Psoas muscle (tissue), 8 donors: Measurements from ENCODE around the gene TBC1D14. TPM values are rescaled to one million over a fixed set of nuclear protein-coding genes. Genes with fewer than 3 reads are reported as not detected.

Experiments used
- ATAC-seq, 4 donors: fragments of 200-7000 bp; cut with Tn5 transposase; one replicate each; pipeline ENCODE4 v1.9.1; 2020; ENCODE audit warnings: moderate library complexity in 3 of 4, mild to moderate bottlenecking in 2 of 4
- DNase-seq, 2 donors: peaks; one replicate each; pipeline ENCODE4 v3.0.0-alpha.2; 2020
- H3K27ac ChIP-seq: fragments of 200-600 bp; one replicate; pipeline ENCODE4 v1.8.0; 2022
- H3K27me3 ChIP-seq, 3 donors: fragments of 200-600 bp in 1 of 3; one replicate each; pipeline versions ENCODE4 v1.6.1 to v1.8.0; 2013 to 2022; ENCODE audit warnings: low read length in 2 of 3, mild to moderate bottlenecking in 2 of 3, moderate library complexity in 1 of 3; ENCODE audit not compliant: insufficient read depth in 3 of 3
- H3K36me3 ChIP-seq, 2 donors: fragments of 200-600 bp in 1 of 2; one replicate each; pipeline versions ENCODE4 v1.6.1 to v1.8.0; 2013 to 2022; ENCODE audit warnings: low read depth in 1 of 2, mild to moderate bottlenecking in 1 of 2, moderate library complexity in 1 of 2; ENCODE audit not compliant: insufficient read depth in 1 of 2
- H3K4me1 ChIP-seq: fragments of 200-600 bp; one replicate; pipeline ENCODE4 v1.8.0; 2022
- H3K4me3 ChIP-seq: fragments of 200-600 bp; one replicate; pipeline ENCODE4 v1.8.0; 2022; ENCODE audit warnings: mild to moderate bottlenecking
- H3K9me3 ChIP-seq: fragments of 200-600 bp; one replicate; pipeline ENCODE4 v1.8.0; 2022
- CTCF ChIP-seq: fragments of 200-600 bp; IDR thresholded peaks from one replicate; pipeline ENCODE4 v1.8.0; 2022; ENCODE audit warnings: antibody characterized with exemption
- WGBS, 3 donors: extraction: QIAGEN DNeasy Blood & Tissue Kit; methylation state at CpG; one replicate each; pipeline versions ENCODE4 v1.1.6 to v1.1.7; 2013; 5-methylcytosine and 5-hydroxymethylcytosine counted together
- intact Hi-C, 2 donors: fragments of 100-400 bp; cut with DNase I; formaldehyde crosslinking; loops; one replicate each; pipeline versions ENCODE4 v1.11.0 to v1.14.2; 2022
- polyA plus RNA-seq, 3 donors: library from polyadenylated mRNA; stranded (reverse); fragments of 200-250 nt; gene quantifications; one replicate each; pipeline ENCODE4 v1.2.3, GENCODE V29; 2013
- total RNA-seq, 4 donors: library from RNA; stranded (reverse); fragmentation: NEBNext Ultra II Directional in 2 of 4; extraction: Animal tissue kit (Norgen Biotek cat#: 25700) in 2 of 4; gene quantifications; one replicate each; pipeline versions ENCODE4 v1.2.1 to v1.2.4, GENCODE V29; 2021 to 2023
- donor health status: healthy with polysubstance abuse.
- donor health status: DM: no; HTN: no; CAD: no; lungs with moderate emphysema.
- donor health status: Bipolar disorder and iron deficiency.
- donor health status: healthy.
- donor health status: DM: yes; HTN: yes; CAD: no.
- donor health status: DM: no; HTN: no; CAD: no.
- donor health status: DM: no; HTN: no; CAD: no.
- donor health status: DM: yes; HTN: yes; CAD: no.

The TBC1D14 gene
- total and polyA plus RNA-seq, 7 donors = 14.7 to 45.5 (median 33.1) TPM

- no peak for TF ChIP-seq CTCF
- H3K4me3 ChIP-seq = no peak overlapping the region
- intact Hi-C loops = no loop called here
- H3K9me3 ChIP-seq = no peaks in the 10 kb centered on the region
- no peak overlapping the region for H3K27ac ChIP-seq
- ATAC-seq (peak in 1 of 4 donors; percentile 18), DNase-seq (peak in 1 of 2 donors; percentile 25)
- H3K36me3 ChIP-seq = peaks cover 0 to 69% of the 10 kb centered on the region in 2 donors
- no peaks in the 10 kb centered on the region for H3K4me1 ChIP-seq
- H3K27me3 ChIP-seq = no peaks in the 10 kb centered on the region
- WGBS, 3 donors = 88 to 97% (median 92%) methylated on average over 19 of the region's 19 CpGs
Observed at GRCh38 chr4:7024336-7024890, 114.8 kb downstream of the TBC1D14 start.

- no peaks in the 10 kb centered on the region for H3K4me1 ChIP-seq
- no peak overlapping the region for H3K4me3 ChIP-seq
- no peaks in the 10 kb centered on the region for H3K27me3 ChIP-seq
- no peaks in the 10 kb centered on the region for H3K9me3 ChIP-seq
- H3K36me3 ChIP-seq = peaks cover 0 to 72% of the 10 kb centered on the region in 2 donors
- intact Hi-C loops = no loop called here
- no peak for TF ChIP-seq CTCF
- no peak for ATAC-seq
- WGBS, 3 donors = 87 to 93% (median 89%) methylated on average over 28 of the region's 28 CpGs
- no peak overlapping the region for H3K27ac ChIP-seq
- peak in 1 of 2 donors; percentile 43 for DNase-seq
Observed at GRCh38 chr4:7025040-7025602, 115.5 kb downstream of the TBC1D14 start.

GRCh38 chr4:7026107-7026506 lies 116.5 kb downstream of the TBC1D14 start:
- 91 to 92% (median 92%) methylated on average over 9 of the region's 9 CpGs for WGBS, 3 donors
- H3K36me3 ChIP-seq = peaks cover 4 to 73% of the 10 kb centered on the region in 2 donors
- no peak overlapping the region for H3K4me3 ChIP-seq
- no peak for ATAC-seq
- intact Hi-C loops = no loop called here
- no peak for TF ChIP-seq CTCF
- H3K9me3 ChIP-seq = no peaks in the 10 kb centered on the region
- H3K4me1 ChIP-seq = no peaks in the 10 kb centered on the region
- peak in 1 of 2 donors; percentile 4 for DNase-seq
- H3K27me3 ChIP-seq = no peaks in the 10 kb centered on the region
- H3K27ac ChIP-seq = no peak overlapping the region

GRCh38 chr4:7027284-7027683 lies 117.7 kb downstream of the TBC1D14 start:
- DNase-seq (peak in 1 of 2 donors; percentile 9), ATAC-seq (no peak)
- H3K36me3 ChIP-seq = peaks cover 4 to 73% of the 10 kb centered on the region in 2 donors
- 93 to 96% (median 96%) methylated on average over 7 of the region's 7 CpGs for WGBS, 3 donors
- H3K9me3 ChIP-seq = no peaks in the 10 kb centered on the region
- no peaks in the 10 kb centered on the region for H3K27me3 ChIP-seq
- intact Hi-C loops = no loop called here
- TF ChIP-seq CTCF = no peak
- H3K27ac ChIP-seq = no peak overlapping the region
- H3K4me1 ChIP-seq = no peaks in the 10 kb centered on the region
- no peak overlapping the region for H3K4me3 ChIP-seq

- no peak overlapping the region for H3K4me3 ChIP-seq
- H3K27me3 ChIP-seq = no peaks in the 10 kb centered on the region
- no peak for DNase-seq
- no peak for ATAC-seq
- intact Hi-C loops = no loop called here
- H3K36me3 ChIP-seq = peaks cover 4 to 73% of the 10 kb centered on the region in 2 donors
- no peaks in the 10 kb centered on the region for H3K9me3 ChIP-seq
- WGBS, 3 donors = 78 to 92% (median 91%) methylated on average over 5 of the region's 5 CpGs
- no peaks in the 10 kb centered on the region for H3K4me1 ChIP-seq
- H3K27ac ChIP-seq = no peak overlapping the region
- no peak for TF ChIP-seq CTCF
Observed at GRCh38 chr4:7027913-7028312, 118.3 kb downstream of the TBC1D14 start.
